Breast epithelium (tissue), 4 donors: ENCODE measurements around the gene U2AF1L4. TPM values are rescaled to one million over a fixed set of nuclear protein-coding genes. Genes with fewer than 3 reads are reported as not detected.

ENCODE experiments used
- DNase-seq, 2 donors: peaks; one replicate each; pipeline ENCODE4 v3.0.0-alpha.2; 2019; ENCODE audit warnings: low spot score in 2 of 2
- H3K27ac ChIP-seq, 2 donors: fragments of 200-600 bp; sonication (generic) in 1 of 2; one replicate each; pipeline ENCODE4 v1.5.1; 2016 to 2019; ENCODE audit warnings: mild to moderate bottlenecking in 1 of 2
- H3K27me3 ChIP-seq, 2 donors: fragments of 200-600 bp; sonication (generic) in 1 of 2; one replicate each; pipeline versions ENCODE4 v1.5.1 to v1.6.0; 2017 to 2019; ENCODE audit warnings: control low read depth in 1 of 2, mild to moderate bottlenecking in 1 of 2
- H3K36me3 ChIP-seq: fragments of 200-600 bp; one replicate; pipeline ENCODE4 v1.5.1; 2019
- H3K4me1 ChIP-seq, 2 donors: fragments of 200-600 bp; sonication (generic); one replicate each; pipeline ENCODE4 v1.5.1; 2016 to 2019; ENCODE audit warnings: control low read depth in 1 of 2
- H3K4me3 ChIP-seq, 3 donors: fragments of 200-600 bp; sonication (generic); 1 replicate in 2 of 3; 2 replicates in 1 of 3; pipeline ENCODE4 v1.5.1; 2016 to 2019; ENCODE audit warnings: mild to moderate bottlenecking in 3 of 3, moderate library complexity in 2 of 3
- H3K9me3 ChIP-seq, 2 donors: fragments of 200-600 bp; sonication (generic) in 1 of 2; one replicate each; pipeline ENCODE4 v1.5.1; 2016 to 2019; ENCODE audit warnings: control low read depth in 1 of 2
- POLR2A ChIP-seq: fragments of 450-650 bp; IDR thresholded peaks from one replicate; pipeline ENCODE4 v1.6.1; 2016; ENCODE audit warnings: antibody characterized with exemption, mild to moderate bottlenecking, moderate library complexity
- POLR2AphosphoS5 ChIP-seq, 3 donors: sonication (generic); formaldehyde crosslinking; IDR thresholded peaks; one replicate each; pipeline ENCODE4 v1.6.1; 2017; ENCODE audit warnings: antibody characterized with exemption in 3 of 3
- intact Hi-C: fragments of 100-400 bp; cut with DNase I; formaldehyde crosslinking; loops from one replicate; pipeline ENCODE4 v1.15.1; 2023; ENCODE audit warnings: low total_unique reads
- total RNA-seq, 3 donors: library from RNA; depleted of rRNA; stranded (reverse); fragments of >200 nt; gene quantifications; one replicate each; pipeline ENCODE4 v1.1.0, GENCODE V29; 2016
- TF ChIP-seq, protein P1 (sequence below), 3 donors: fragments of 450-650 bp; IDR thresholded peaks; one replicate each; pipeline ENCODE4 v1.5.1; 2016 to 2017; ENCODE audit warnings: antibody characterized with exemption in 3 of 3, mild to moderate bottlenecking in 3 of 3, moderate library complexity in 3 of 3

U2AF1L4 gene
- total RNA-seq, 3 donors from 2014 or later: 15.7 to 37.5 (median 19.5) TPM

DNA sequence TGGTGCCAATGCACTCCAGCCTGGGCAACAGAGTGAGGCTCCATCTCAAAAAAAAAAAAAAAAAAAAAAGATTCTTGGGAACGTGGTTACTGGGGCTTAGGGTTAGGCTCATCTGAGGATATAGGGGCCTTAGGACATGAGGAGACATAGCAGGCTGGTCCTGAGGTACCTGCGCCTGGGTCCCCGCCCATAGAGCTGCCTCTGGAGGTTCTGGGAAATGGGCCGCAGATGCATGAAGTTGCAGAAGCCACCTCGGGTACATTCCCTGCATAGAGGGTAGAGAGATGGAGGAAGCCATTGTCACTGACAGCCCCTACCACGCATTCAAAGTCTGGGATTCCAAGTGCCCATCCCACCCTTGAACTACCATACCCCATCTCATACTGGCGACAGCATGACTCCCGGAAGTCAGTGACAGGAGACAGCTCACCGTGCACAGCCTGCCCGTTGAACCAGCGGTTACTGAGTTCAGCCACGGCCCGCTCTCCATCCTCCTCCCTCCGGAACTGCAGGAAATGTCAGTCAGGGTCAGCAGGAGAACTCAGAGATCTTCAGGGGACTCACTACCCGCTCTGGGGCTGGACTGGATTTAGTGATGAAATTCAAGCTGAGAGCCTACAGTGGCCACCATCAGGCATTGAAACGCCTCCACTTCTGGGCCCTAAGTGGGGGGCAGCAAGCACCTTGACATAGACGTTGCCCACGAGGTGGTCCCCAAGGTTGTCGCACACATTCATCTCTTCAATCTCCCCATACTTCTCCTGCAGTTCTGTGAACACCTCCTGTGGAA, 1.4 kb downstream of the U2AF1L4 start:
- Histone ChIP-seq H3K4me1 (peaks cover 6 to 23% of the 10 kb centered on the region in 2 donors), H3K9me3 (no peaks in the 10 kb centered on the region), H3K27ac (peak overlapping the region; percentile 100)

DNA sequence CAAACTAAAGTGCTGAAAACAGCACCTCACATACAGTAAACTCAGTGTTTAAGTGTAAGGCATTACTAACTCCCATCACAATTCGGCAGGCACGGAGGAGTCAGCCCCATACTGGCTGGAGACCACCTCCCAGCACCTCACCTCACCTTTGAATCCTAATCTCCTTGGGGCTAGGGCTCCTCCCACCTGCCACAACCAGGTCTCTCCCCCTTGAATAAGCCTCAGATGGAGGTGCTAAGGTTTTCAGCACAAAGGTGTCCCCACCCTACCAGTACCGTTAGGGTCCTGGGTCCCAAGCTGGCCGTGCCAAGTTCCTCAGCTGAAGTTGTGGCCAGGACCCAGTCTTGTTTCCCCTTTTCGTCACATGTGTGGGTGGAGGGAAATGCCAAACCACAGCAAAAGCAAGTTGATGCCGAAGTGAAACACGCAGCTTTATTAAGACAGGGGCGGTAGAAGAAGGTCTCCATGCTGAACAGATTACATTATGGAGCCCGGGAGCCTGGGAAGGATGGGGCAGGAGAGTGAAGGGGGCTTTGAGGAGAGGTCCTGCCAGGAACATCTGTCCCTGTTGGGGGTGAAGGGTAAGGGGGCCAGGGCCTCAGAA, 3.0 kb downstream of the U2AF1L4 start, which contains the start of gene IGFLR1:
Gene IGFLR1 (minus strand): TSS at position 332 of the 604 bp plus-strand sequence. CDS start 1,272 bp downstream, outside the sequence.
- intact Hi-C loops: no loop called here
- DNase-seq: no peak
- H3K4me1 ChIP-seq: peaks cover 6 to 23% of the 10 kb centered on the region in 2 donors
- H3K27ac ChIP-seq: peak within 1 kb of the TSS; percentile 41 to 89
- no peak for TF ChIP-seq POLR2AphosphoS5 (IDR thresholded peaks at IDR 0.05)
- H3K36me3 ChIP-seq: peaks cover 7% of the 10 kb centered on the region
- no peaks in the 10 kb centered on the region for H3K27me3 ChIP-seq
- H3K4me3 ChIP-seq: peak within 1 kb of the TSS; percentile 53 to 76 (median 65)
- no peaks in the 10 kb centered on the region for H3K9me3 ChIP-seq

More for the DNA sequence above, 1.4 kb downstream of the U2AF1L4 start:
- no peak for DNase-seq
- TF ChIP-seq, protein P1, sequence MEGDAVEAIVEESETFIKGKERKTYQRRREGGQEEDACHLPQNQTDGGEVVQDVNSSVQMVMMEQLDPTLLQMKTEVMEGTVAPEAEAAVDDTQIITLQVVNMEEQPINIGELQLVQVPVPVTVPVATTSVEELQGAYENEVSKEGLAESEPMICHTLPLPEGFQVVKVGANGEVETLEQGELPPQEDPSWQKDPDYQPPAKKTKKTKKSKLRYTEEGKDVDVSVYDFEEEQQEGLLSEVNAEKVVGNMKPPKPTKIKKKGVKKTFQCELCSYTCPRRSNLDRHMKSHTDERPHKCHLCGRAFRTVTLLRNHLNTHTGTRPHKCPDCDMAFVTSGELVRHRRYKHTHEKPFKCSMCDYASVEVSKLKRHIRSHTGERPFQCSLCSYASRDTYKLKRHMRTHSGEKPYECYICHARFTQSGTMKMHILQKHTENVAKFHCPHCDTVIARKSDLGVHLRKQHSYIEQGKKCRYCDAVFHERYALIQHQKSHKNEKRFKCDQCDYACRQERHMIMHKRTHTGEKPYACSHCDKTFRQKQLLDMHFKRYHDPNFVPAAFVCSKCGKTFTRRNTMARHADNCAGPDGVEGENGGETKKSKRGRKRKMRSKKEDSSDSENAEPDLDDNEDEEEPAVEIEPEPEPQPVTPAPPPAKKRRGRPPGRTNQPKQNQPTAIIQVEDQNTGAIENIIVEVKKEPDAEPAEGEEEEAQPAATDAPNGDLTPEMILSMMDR (IDR thresholded peaks at IDR 0.05): no peak
- TF ChIP-seq POLR2AphosphoS5 (IDR thresholded peaks at IDR 0.05) (no peak), POLR2A (no peak)
- intact Hi-C loops: no loop called here
- Histone ChIP-seq H3K4me3 (peak overlapping the region in 2 of 3 donors; percentile 97 to 98), H3K27me3 (no peaks in the 10 kb centered on the region), H3K36me3 (no peaks in the 10 kb centered on the region)

DNA sequence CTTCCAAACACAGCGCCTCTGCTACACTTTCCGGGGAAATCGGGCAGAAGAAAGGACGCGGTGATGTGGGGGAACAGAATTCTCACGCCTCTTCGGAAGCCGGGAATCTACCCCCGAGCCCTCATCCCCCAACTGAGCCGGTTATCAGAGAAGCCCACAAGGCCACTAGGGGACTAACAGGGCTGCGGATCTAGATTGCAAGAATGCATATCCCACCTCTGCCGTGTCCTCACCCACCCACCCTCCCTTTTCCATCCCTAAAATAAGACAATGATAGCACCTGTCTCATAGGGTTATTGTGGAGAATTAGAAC, 4.1 kb downstream of the U2AF1L4 start:
- Histone ChIP-seq H3K4me3 (peak overlapping the region; percentile 53 to 76 (median 65)), H3K9me3 (no peaks in the 10 kb centered on the region), H3K36me3 (peaks cover 7% of the 10 kb centered on the region), H3K27ac (peak overlapping the region; percentile 33 to 89), H3K27me3 (no peaks in the 10 kb centered on the region), H3K4me1 (peaks cover 6 to 13% of the 10 kb centered on the region in 2 donors)
- TF ChIP-seq, protein P1 (IDR thresholded peaks at IDR 0.05): no peak
- no peak for TF ChIP-seq POLR2AphosphoS5 (IDR thresholded peaks at IDR 0.05)
- TF ChIP-seq POLR2A: no peak
- intact Hi-C loops: no loop called here
- DNase-seq: no peak

DNA sequence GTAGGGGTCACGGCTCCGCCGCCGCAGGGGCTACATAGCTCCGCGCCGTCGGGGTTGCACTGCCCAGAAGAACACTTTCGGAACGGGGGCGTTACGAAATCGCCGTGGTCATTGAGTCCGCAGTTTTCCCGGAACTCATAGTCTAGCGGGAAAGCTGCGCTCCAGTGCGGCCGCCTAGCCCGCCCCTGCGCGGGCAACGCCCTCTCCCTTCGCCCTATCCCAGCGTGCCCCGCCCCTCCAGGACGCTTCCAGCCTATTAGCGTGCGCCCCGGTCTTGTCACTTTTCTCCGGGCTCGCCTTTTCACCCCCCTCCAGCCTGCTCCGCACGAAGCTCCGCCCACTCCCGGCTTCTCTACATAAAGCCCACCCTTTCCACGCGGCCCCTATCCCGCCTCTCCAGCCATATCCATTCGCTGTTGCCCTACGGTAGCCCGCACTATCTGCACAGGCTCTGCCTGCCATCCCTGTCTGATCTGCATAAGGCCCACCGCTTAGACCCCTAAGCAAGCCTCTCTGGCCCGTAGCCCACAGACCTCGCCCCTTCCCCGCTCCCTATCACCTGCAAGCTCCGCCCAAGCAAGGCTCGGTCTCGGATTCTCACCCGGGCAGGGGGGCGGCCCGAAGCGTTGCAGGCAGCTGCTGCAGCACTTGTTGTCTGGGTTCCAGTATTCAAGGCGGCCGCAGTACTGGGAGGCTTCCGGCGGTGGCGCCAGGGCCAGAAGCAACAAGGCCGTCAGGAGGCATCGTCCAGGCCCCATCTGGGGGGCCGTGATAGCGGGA, 4.6 kb downstream of the U2AF1L4 start:
- H3K4me3 ChIP-seq: peak overlapping the region; percentile 53 to 76 (median 65)
- intact Hi-C loops: no loop called here

DNA sequence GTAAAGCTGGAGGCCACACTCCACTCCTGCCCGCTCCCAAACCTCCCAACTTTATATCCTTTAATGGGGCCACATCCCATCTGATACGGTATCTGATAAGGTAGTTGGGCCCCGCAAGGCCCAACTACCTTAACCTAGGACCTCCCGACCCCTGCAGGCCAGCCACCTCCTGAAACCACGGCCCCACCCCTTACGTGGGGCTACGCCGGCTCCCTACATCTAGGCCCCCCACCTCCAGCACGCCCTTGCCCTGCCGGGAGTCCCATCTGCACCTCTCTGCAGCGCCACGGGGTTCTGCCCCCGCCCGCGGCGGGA, 5.2 kb downstream of the U2AF1L4 start:
- TF ChIP-seq, protein P1 (IDR thresholded peaks at IDR 0.05): no peak
- TF ChIP-seq POLR2A: no peak
- TF ChIP-seq POLR2AphosphoS5 (IDR thresholded peaks at IDR 0.05): no peak
- Histone ChIP-seq H3K4me1 (peaks cover 6 to 11% of the 10 kb centered on the region in 2 donors), H3K9me3 (no peaks in the 10 kb centered on the region), H3K4me3 (peak overlapping the region; percentile 53 to 76 (median 65)), H3K36me3 (peaks cover 7% of the 10 kb centered on the region), H3K27me3 (no peaks in the 10 kb centered on the region), H3K27ac (peak overlapping the region; percentile 66 to 89)
- no peak for DNase-seq
- intact Hi-C loops: no loop called here

More for the DNA sequence above, 4.6 kb downstream of the U2AF1L4 start:
- Histone ChIP-seq H3K27ac (peak overlapping the region; percentile 66 to 89), H3K4me1 (peaks cover 6 to 11% of the 10 kb centered on the region in 2 donors), H3K9me3 (no peaks in the 10 kb centered on the region), H3K27me3 (no peaks in the 10 kb centered on the region), H3K36me3 (peaks cover 7% of the 10 kb centered on the region)
- DNase-seq: peak; percentile 97
- TF ChIP-seq POLR2AphosphoS5 (IDR thresholded peaks at IDR 0.05): peak; percentile 36 to 90 (median 51)
- TF ChIP-seq, protein P1 (IDR thresholded peaks at IDR 0.05): no peak
